HG03280 (cell line): ENCODE measurements around the gene FXR2.

ENCODE experiments used
- ATAC-seq: cut with Tn5 transposase; IDR thresholded peaks from one replicate; pipeline ENCODE4 v1.9.1; 2021; ENCODE audit warnings: mild to moderate bottlenecking, moderate library complexity; ENCODE audit not compliant: unreplicated experiment

Gene FXR2

GRCh38 chr17:7589204-7589868 lies 25.4 kb downstream of the FXR2 start:
- ATAC-seq = no peak

DNA sequence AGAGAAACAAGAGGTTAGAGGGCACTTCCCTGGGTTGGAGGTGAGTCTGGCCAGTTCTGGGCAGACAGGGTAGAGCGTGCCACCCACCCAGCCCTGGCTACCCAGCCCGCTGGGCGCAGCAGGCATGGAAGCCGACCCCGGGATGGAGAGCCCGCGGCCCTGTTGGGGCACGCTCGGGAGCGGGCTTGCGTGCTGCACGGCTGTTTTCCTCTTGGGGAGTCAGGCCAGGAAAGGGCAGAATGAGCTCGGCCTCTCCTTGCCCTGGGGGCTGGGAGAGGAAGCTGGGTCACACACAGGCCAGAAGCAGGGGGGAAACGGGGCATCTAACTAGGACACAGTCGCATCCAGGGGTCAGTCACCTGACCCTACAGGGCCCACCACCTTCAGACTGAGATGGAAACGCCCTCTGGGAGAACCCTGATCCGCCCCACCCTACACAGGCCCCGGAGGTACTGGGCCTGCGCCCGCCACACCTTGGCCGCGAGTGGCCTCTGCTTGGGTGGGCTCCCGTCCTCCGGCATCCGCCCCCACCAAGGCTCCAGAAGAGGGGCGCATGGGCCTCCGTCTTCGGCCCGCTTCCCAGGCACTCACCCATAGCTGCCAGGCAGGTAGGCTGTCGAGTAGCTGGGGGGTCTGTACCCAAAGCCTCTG lies 26.0 kb downstream of the FXR2 start:
- ATAC-seq = no peak

- ATAC-seq = no peak
These were observed 27.1 kb downstream of the FXR2 start for GRCh38 chr17:7587420-7588151.

DNA sequence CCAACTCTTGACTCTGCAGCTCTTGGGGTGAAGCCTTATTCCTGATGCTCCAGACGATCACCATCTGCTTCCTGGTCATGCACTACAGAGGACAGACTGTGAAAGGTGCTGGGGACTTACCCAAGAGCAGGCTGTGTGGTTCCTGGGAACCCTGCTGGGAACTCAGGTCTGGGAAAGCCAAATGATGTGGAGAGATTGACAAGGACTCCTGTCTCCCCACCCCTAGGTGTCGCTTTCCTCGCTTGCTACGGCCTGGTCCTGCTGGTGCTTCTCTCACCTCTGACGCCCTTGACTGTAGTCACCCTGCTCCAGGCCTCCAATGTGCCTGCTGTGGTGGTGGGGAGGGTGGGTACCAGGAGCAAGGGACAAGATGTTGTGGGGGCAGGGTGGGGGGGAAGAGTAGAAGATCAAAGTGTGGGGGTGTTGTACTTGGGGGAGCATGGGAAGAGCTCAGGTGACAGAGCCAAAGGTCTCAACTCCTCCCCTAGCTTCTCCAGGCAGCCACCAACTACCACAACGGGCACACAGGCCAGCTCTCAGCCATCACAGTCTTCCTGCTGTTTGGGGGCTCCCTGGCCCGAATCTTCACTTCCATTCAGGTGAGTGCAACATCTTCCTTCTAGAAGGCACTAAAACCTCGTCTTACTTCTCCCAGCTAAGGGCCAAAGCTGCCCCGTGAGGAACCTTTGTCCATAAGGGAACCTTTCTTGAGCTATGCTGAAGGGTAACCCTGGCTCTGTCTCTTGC lies 27.9 kb downstream of the FXR2 start:
- ATAC-seq = no peak

DNA sequence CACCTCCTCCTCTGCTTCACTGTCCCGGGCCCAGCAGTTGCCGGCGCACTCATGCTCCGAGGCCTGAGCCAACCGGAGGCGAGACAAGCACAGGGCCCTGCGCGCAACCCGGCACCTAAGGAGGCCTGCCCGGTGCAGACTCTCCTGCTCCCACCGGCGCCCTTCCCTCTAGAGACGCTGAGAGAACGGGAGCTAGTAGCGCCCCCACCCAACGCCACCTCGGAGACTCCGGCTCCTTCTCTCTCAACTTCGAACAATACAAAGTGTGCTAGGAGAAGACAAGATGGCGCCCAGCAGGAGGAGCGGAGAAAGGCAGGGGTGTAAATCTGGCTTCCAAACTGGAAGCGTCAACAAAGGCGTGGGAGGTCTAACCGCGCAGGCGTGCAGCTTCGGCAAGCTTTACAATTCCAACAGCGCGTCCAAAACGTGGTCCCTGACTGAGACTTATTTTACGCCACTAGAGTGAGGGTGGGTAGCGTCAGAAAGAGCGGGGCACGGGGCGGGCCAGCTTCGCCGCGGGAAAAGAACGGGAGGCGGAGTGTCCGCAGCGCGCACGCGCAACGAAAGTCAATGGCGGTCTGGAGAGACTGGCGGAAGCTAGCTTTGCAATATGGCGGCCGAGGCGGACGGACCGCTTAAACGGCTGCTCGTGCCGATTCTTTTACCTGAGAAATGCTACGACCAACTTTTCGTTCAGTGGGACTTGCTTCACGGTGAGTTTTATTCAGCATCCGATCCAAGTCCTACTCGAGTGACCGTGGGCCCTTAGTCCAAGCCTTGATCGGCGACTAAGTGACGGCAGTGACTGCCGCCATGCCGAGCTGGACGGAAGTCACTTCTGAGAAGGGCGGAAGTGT lies 31.2 kb downstream of the FXR2 start, which contains the start of gene MPDU1:
Gene MPDU1, plus strand, starts transcription at position 600 of the 857 bp plus-strand sequence. Its CDS starts 11 bp downstream, at position 611.
- ATAC-seq = peak; percentile 75

- ATAC-seq = peak; percentile 0
These were observed 32.1 kb downstream of the FXR2 start for GRCh38 chr17:7582396-7583252.

DNA sequence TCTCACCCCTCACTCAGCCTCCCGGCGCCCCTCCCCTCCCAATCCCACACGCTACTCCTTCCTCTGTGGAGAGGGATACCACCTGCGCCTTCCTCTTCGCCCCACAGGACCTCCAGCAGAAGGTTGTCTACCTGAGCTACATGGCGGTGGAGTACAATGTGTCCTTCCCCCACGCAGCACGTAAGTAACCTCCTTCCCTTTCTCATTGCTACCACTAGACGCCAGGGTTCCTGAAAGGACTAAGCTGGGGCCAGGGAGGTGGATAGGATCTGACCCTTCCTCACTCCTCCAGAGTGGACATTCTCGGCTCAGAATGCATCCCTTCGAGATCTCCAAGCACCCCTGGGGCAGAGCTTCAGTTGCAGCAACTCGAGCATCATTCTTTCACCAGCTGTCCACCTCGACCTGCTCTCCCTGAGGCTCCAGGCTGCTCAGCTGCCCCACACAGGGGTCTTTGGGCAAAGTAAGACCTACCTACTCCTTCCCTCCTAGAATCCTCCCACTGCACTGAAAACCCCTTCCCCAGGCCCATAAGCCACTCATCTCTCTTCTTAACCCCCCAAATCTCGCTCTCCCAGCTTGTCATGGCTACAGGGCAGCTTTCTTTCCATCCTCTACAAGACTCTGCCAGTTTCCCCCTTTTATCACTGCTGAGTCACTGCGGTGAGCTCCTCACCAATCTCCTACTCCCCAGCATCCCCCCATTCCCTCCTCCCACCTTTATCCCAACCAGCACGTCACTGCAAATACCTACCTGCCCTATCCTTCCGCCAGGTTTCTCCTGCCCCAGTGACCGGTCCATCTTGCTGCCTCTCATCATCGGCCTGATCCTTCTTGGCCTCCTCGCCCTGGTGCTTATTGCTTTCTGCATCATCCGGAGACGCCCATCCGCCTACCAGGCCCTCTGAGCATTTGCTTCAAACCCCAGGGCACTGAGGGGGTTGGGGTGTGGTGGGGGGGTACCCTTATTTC lies 33.8 kb downstream of the FXR2 start:
- no peak for ATAC-seq

DNA sequence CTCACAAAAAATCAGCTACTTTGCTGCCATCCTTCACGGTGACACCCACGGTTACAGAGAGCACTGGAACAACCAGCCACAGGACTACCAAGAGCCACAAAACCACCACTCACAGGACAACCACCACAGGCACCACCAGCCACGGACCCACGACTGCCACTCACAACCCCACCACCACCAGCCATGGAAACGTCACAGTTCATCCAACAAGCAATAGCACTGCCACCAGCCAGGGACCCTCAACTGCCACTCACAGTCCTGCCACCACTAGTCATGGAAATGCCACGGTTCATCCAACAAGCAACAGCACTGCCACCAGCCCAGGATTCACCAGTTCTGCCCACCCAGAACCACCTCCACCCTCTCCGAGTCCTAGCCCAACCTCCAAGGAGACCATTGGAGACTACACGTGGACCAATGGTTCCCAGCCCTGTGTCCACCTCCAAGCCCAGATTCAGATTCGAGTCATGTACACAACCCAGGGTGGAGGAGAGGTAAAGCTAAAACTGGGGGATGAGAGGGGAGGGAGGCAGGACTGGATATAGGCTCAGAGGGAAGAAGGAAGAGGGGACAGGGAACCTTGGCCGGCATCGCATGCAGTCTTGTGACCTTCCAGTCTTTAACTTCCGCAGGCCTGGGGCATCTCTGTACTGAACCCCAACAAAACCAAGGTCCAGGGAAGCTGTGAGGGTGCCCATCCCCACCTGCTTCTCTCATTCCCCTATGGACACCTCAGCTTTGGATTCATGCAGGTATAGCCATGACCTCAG lies 34.7 kb downstream of the FXR2 start:
- no peak for ATAC-seq

DNA sequence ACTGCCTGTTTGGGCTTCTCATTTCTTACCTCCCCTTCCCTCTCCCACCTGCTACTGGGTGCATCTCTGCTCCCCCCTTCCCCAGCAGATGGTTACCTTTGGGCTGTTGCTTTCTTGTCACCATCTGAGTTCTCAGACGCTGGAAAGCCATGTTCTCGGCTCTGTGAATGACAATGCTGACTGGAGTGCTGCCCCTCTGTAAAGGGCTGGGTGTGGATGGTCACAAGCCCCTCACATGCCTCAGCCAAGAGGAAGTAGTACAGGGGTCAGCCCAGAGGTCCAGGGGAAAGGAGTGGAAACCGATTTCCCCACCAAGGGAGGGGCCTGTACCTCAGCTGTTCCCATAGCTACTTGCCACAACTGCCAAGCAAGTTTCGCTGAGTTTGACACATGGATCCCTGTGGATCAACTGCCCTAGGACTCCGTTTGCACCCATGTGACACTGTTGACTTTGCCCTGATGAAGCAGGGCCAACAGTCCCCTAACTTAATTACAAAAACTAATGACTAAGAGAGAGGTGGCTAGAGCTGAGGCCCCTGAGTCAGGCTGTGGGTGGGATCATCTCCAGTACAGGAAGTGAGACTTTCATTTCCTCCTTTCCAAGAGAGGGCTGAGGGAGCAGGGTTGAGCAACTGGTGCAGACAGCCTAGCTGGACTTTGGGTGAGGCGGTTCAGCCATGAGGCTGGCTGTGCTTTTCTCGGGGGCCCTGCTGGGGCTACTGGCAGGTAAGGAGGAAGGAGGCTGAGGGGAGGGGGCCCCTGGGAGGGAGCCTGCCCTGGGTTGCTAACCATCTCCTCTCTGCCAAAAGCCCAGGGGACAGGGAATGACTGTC lies 35.5 kb downstream of the FXR2 start, which contains the start of gene CD68:
Gene CD68, plus strand, starts transcription at position 638 of the 833 bp plus-strand sequence. Its CDS starts 40 bp downstream, at position 678.
- ATAC-seq = peak; percentile 33

DNA sequence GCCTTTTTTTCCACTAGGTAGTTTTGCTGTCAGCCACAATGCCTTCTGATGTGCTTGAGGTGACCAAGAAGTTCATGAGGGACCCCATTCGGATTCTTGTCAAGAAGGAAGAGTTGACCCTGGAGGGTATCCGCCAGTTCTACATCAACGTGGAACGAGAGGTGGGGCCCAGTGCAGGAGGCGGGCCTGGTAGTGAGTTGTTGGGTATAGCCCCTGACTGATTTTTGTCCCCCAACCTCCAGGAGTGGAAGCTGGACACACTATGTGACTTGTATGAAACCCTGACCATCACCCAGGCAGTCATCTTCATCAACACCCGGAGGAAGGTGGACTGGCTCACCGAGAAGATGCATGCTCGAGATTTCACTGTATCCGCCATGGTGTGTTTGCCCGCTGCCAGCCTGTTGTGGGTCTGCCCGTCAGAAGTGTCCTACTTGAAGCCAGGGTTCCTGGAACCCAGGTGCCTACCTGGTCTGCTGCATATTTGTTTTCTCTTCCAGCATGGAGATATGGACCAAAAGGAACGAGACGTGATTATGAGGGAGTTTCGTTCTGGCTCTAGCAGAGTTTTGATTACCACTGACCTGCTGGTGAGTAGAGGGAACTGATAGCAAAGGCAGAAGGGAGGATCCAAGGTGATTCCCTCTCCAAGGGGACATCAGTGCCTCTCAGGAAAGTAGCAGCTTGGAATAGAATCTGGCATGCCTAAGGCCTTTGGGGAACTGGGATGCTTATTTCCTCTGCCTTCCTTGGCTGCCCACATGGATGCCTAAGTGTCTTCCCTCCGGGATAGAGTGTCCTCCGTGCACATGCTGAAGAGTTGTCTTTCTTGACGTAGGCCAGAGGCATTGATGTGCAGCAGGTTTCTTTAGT lies 37.1 kb downstream of the FXR2 start:
- ATAC-seq = no peak

- ATAC-seq = no peak
These were observed 38.2 kb downstream of the FXR2 start for GRCh38 chr17:7576432-7576937.

- no peak for ATAC-seq
These were observed 38.7 kb downstream of the FXR2 start for GRCh38 chr17:7575959-7576358.

DNA sequence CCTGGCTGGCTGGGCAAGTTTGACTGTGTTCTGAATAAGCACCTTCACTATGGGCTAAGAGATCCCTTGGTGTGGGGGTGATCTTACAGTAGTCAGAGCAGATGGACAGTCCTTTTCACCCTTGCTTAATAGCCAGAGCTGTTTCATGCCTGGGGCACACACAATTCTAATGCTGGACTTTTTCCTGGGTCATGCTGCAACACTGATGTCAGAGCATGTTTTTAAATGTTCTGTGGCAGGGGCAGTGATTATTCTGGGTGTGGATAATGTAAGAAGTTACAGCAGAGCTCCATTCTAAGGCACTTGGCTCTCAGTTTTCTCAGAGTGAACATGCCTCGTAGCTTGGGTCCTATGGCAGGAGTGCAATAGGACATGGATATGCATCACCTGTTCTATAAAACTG lies 39.2 kb downstream of the FXR2 start:
- no peak for ATAC-seq

GRCh38 chr17:7574176-7574953 lies 40.3 kb downstream of the FXR2 start:
- ATAC-seq = no peak
